B cell (primary cell): ENCODE measurements around the gene LBH. TPM values are rescaled to one million over a fixed set of nuclear protein-coding genes. Genes with fewer than 3 reads are reported as not detected.

Experiments used
- ATAC-seq: fragments of 200-7000 bp; cut with Tn5 transposase; one replicate; pipeline ENCODE4 v1.10.0; 2021; ENCODE audit warnings: low read depth, mild to moderate bottlenecking, moderate number of reproducible peaks, moderate library complexity
- CTCF ChIA-PET: fragments of 350-600 bp; sonication (Branson Sonifier 250); formaldehyde crosslinking; loops from one replicate; lab custom pipeline; 2021; ENCODE audit warnings: antibody characterized with exemption, inconsistent platforms; lab: Charles Lee
- POLR2A ChIA-PET: fragments of 350-600 bp; sonication (Branson Sonifier 250); formaldehyde crosslinking; loops from one replicate; lab custom pipeline; 2021; ENCODE audit warnings: antibody characterized with exemption; lab: Charles Lee
- DNase-seq: peaks from one replicate; pipeline ENCODE4 v3.0.0; 2013
- H2AFZ ChIP-seq: 2 replicates; pipeline ENCODE4 v1.6.1; 2012; ENCODE audit warnings: mild to moderate bottlenecking, low read depth, low read length; ENCODE audit not compliant: insufficient read depth, poor library complexity, severe bottlenecking
- H3K27ac ChIP-seq, 2 donors: 1 replicate in 1 of 2; 2 replicates in 1 of 2; pipeline ENCODE4 v1.5.1; 2012 to 2013; ENCODE audit warnings: low read length in 2 of 2, mild to moderate bottlenecking in 2 of 2, moderate library complexity in 1 of 2
- H3K27me3 ChIP-seq, 4 experiments: fragments of 200-600 bp in 1 of 4; sonication (generic) in 1 of 4; replicated peaks in 1 of 4; 1 replicate in 2 of 4; 2 replicates in 2 of 4; pipeline versions ENCODE4 v1.6.1 to v1.7.0; 2013 to 2016; ENCODE audit warnings: low read length in 3 of 4, mild to moderate bottlenecking in 2 of 4, mixed read lengths in 1 of 4, moderate library complexity in 1 of 4; ENCODE audit not compliant: insufficient read depth in 4 of 4, control insufficient read depth in 3 of 4; ENCODE audit errors: control extremely low read depth in 1 of 4
- H3K36me3 ChIP-seq, 2 experiments: replicated peaks in 1 of 2; 1 replicate in 1 of 2; 2 replicates in 1 of 2; pipeline versions ENCODE4 v1.6.1 to v1.7.1; 2013; ENCODE audit warnings: low read length in 1 of 2; ENCODE audit not compliant: insufficient read depth in 2 of 2, control insufficient read depth in 1 of 2; ENCODE audit errors: control extremely low read depth in 1 of 2, extremely low read depth in 1 of 2
- H3K4me1 ChIP-seq, 2 donors: fragments of 200-600 bp in 1 of 2; sonication (generic) in 1 of 2; 1 replicate in 1 of 2; 2 replicates in 1 of 2; pipeline versions ENCODE4 v1.5.1 to v1.6.1; 2013 to 2017; ENCODE audit warnings: low read length in 2 of 2; ENCODE audit not compliant: control insufficient read depth in 2 of 2, insufficient read depth in 2 of 2
- H3K4me2 ChIP-seq: replicated peaks from 2 replicates; pipeline ENCODE3; 2012; ENCODE audit warnings: mild to moderate bottlenecking, low read depth, low read length; ENCODE audit not compliant: poor library complexity, severe bottlenecking
- H3K4me3 ChIP-seq, 5 experiments: fragments of 200-600 bp in 1 of 5; sonication (generic) in 1 of 5; 1 replicate in 3 of 5; 2 replicates in 2 of 5; pipeline versions ENCODE4 v1.5.1 to v1.7.0; 2011 to 2016; ENCODE audit warnings: low read length in 4 of 5, mild to moderate bottlenecking in 4 of 5, low read depth in 2 of 5, control low read depth in 1 of 5, moderate library complexity in 1 of 5; ENCODE audit not compliant: insufficient read depth in 1 of 5; ENCODE audit errors: control extremely low read depth in 1 of 5, extremely low read depth in 1 of 5
- H3K79me2 ChIP-seq: fragments of 200-600 bp; sonication (generic); one replicate; pipeline ENCODE4 v1.6.0; 2016; ENCODE audit warnings: low read length; ENCODE audit not compliant: control insufficient read depth, insufficient read depth
- H3K9ac ChIP-seq: fragments of 200-600 bp; sonication (generic); 2 replicates; pipeline ENCODE4 v1.6.1; 2017; ENCODE audit warnings: mild to moderate bottlenecking, low read length, moderate library complexity
- H3K9me3 ChIP-seq, 3 donors: one replicate each; pipeline versions ENCODE4 v1.6.1 to v1.7.1; 2013; ENCODE audit warnings: low read length in 2 of 3; ENCODE audit not compliant: control insufficient read depth in 2 of 3, insufficient read depth in 1 of 3; ENCODE audit errors: control extremely low read depth in 1 of 3
- H4K20me1 ChIP-seq: 2 replicates; pipeline ENCODE4 v1.6.0; 2012; ENCODE audit warnings: mild to moderate bottlenecking, low read length; ENCODE audit not compliant: insufficient read depth, control insufficient read depth, poor library complexity, severe bottlenecking
- H3K27ac Mint-ChIP-seq: one replicate; pipeline ENCODE4 v1.8.0; 2021; ENCODE audit warnings: mixed read lengths
- H3K27me3 Mint-ChIP-seq: one replicate; pipeline ENCODE4 v1.8.0; 2021; ENCODE audit warnings: mixed read lengths
- H3K4me1 Mint-ChIP-seq: one replicate; pipeline ENCODE4 v1.8.0; 2021; ENCODE audit warnings: mixed read lengths
- H3K4me3 Mint-ChIP-seq: one replicate; pipeline ENCODE4 v1.8.0; 2021; ENCODE audit warnings: mixed read lengths
- H3K9me3 Mint-ChIP-seq: one replicate; pipeline ENCODE4 v1.8.0; 2022; ENCODE audit warnings: mixed read lengths; ENCODE audit not compliant: insufficient read depth
- CTCF ChIP-seq: fragments of 200-600 bp; IDR thresholded peaks from one replicate; pipeline ENCODE4 v1.8.0; 2022; ENCODE audit warnings: antibody characterized with exemption, mild to moderate bottlenecking
- EZH2 ChIP-seq: IDR thresholded peaks from 2 replicates; pipeline ENCODE4 v1.6.1; 2012; ENCODE audit warnings: borderline replicate concordance, low read depth, mild to moderate bottlenecking, moderate library complexity, low read length; ENCODE audit not compliant: insufficient read depth, poor library complexity, severe bottlenecking
- WGBS: methylation state at CpG from one replicate; pipeline ENCODE4 v1.1.5; 2013; ENCODE audit warnings: missing lambda C conversion rate; ENCODE audit not compliant: insufficient coverage; 5-methylcytosine and 5-hydroxymethylcytosine counted together
- intact Hi-C: fragments of 100-400 bp; cut with micrococcal nuclease; formaldehyde crosslinking; loops from one replicate; pipeline ENCODE4 v1.10.0; 2022
- polyA plus RNA-seq: library from polyadenylated mRNA; depleted of rRNA; stranded (reverse); fragments of >200 nt; gene quantifications from 2 replicates; pipeline ENCODE4 v1.2.3, GENCODE V29; 2012
- total RNA-seq, 2 donors: library from RNA; stranded (reverse); fragments of 120-200 nt in 1 of 2; gene quantifications; 1 replicate in 1 of 2; 2 replicates in 1 of 2; pipeline versions ENCODE4 v1.2.3 to v1.2.4, GENCODE V29; 2013 to 2022

Gene LBH
- total and polyA plus RNA-seq, 2 donors (not counting 1 experiment from before 2014, with no cell fraction given): 158 to 201 TPM

DNA sequence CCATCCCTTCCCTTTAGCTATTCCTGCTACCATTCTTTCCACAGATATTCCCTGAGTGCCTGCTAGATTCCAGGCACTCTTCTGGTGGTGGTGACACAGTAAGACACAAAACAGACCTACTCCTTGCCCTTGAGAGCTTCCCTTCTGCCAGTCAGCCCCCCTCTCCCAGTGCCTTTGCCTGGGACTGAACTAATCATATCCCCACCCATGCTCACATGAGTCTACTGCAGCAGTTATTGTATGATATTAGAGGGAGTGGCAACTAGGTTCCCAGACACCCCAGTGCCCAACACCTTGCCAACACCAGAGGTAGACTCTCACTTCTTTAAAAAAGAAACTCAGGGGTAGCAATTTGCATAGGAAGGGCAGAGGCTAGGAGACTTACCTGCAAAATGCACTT lies 7.2 kb upstream of the LBH start:
- Mint-ChIP-seq H3K27me3 (no peaks in the 10 kb centered on the region), H3K9me3 (no peaks in the 10 kb centered on the region), H3K4me1 (peaks cover 46% of the 10 kb centered on the region), H3K27ac (peak overlapping the region; percentile 100), H3K4me3 (peak overlapping the region; percentile 95)
- peak overlapping the region; percentile 88 to 91 for H3K27ac ChIP-seq
- peak overlapping the region; percentile 38 for H3K9ac ChIP-seq
- H3K4me1 ChIP-seq: peaks cover 41 to 48% of the 10 kb centered on the region in 2 donors
- H2AFZ ChIP-seq: no peak overlapping the region
- CTCF ChIA-PET: interaction anchor here (0.9 to 2.9 kb wide), 12 partner anchors 9 to 487 kb away, joined by 3 to 29 read pairs (median 5); no protein-coding TSS in a partner anchor
- TF ChIP-seq CTCF (no peak), EZH2 (no peak)
- H3K9me3 ChIP-seq: no peaks in the 10 kb centered on the region
- DNase-seq (peak; percentile 63), ATAC-seq (peak; percentile 50)
- peaks cover 13% of the 10 kb centered on the region for H3K79me2 ChIP-seq
- H4K20me1 ChIP-seq: no peaks in the 10 kb centered on the region
- intact Hi-C loops: loop anchor here (2.0 kb wide), 1 partner anchor 113 kb away; no protein-coding TSS in a partner anchor
- peak overlapping the region in 2 of 5 experiments; percentile 6 to 66 for H3K4me3 ChIP-seq
- peak overlapping the region; percentile 79 for H3K4me2 ChIP-seq
- POLR2A ChIA-PET: interaction anchor here (3.3 kb wide), 1 partner anchor 8 kb away, joined by 19 read pairs; the partner anchor contains the start of gene LBH
- no peaks in the 10 kb centered on the region for H3K36me3 ChIP-seq
- no peaks in the 10 kb centered on the region for H3K27me3 ChIP-seq

DNA sequence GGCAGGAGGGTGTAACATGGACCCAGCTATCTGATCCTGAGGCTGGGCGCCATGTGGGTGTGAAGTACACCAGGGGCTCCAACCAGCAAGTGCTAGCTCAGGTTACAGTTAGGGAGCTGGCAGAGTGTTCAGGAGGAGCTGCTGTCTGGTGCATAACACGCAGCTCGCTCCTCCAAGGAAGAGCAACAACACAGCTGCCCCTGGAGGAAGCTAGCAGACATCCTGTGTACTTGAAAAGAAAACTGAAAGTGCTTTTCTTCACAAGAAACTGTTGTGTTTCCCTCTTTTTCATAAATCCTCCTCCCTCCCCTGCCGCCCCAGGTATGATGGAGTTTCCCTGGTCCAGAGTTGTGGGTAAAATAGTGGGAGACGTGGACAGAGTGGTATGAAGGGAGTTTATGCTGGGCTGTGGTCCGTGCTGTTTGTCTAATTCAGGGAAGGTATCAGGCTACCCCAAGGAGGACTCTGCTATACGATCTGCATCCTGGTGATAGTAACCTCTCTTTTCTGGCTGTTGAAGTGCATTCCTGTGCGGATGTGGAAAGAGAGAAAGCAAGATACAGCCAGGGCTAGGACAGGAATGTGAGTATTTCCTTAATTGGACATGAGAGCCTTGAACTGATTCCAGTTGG lies 6.1 kb upstream of the LBH start:
- Histone ChIP-seq H3K4me2 (peak overlapping the region; percentile 79), H3K4me1 (peaks cover 41 to 53% of the 10 kb centered on the region in 2 donors), H3K27me3 (no peaks in the 10 kb centered on the region), H3K36me3 (no peaks in the 10 kb centered on the region), H2AFZ (peak overlapping the region; percentile 78), H4K20me1 (no peaks in the 10 kb centered on the region), H3K9me3 (no peaks in the 10 kb centered on the region), H3K27ac (peak overlapping the region; percentile 88 to 91), H3K9ac (peak overlapping the region; percentile 74), H3K4me3 (peak overlapping the region; percentile 42 to 66 (median 64)), H3K79me2 (peaks cover 15% of the 10 kb centered on the region)
- peak overlapping the region; percentile 100 for H3K27ac Mint-ChIP-seq
- peaks cover 50% of the 10 kb centered on the region for H3K4me1 Mint-ChIP-seq
- H3K27me3 Mint-ChIP-seq: no peaks in the 10 kb centered on the region
- peak; percentile 74 for DNase-seq
- ATAC-seq: peak; percentile 68
- intact Hi-C loops: loop anchor here (2.0 kb wide), 1 partner anchor 112 kb away; no protein-coding TSS in a partner anchor
- WGBS: 2% methylated on average over 6 of the region's 8 CpGs
- POLR2A ChIA-PET: interaction anchor here (0.6 to 1.3 kb wide), 4 partner anchors 15 to 197 kb away, joined by 3 to 4 read pairs (median 4); no protein-coding TSS in a partner anchor
- CTCF ChIA-PET: interaction anchor here (0.6 to 11.7 kb wide), 11 partner anchors 9 to 486 kb away, joined by 3 to 134 read pairs (median 4); no protein-coding TSS in a partner anchor
- H3K4me3 Mint-ChIP-seq: peak overlapping the region; percentile 95
- TF ChIP-seq EZH2 (no peak), CTCF (no peak)
- no peaks in the 10 kb centered on the region for H3K9me3 Mint-ChIP-seq
